Vagina (tissue), 2 donors: Measurements from ENCODE around the gene UBAP1.

Experiments used
- POLR2A ChIP-seq, 2 donors: fragments of 450-650 bp; IDR thresholded peaks; one replicate each; pipeline ENCODE4 v1.6.1; 2017; ENCODE audit warnings: antibody characterized with exemption in 2 of 2, mild to moderate bottlenecking in 2 of 2, moderate library complexity in 2 of 2
- TF ChIP-seq, protein P1 (sequence below), 3 experiments: fragments of 450-650 bp in 2 of 3; fragments of 200-600 bp in 1 of 3; sonication (generic) in 1 of 3; IDR thresholded peaks; one replicate each; pipeline ENCODE4 v1.5.1; 2017 to 2019; ENCODE audit warnings: antibody characterized with exemption in 3 of 3, mild to moderate bottlenecking in 2 of 3, moderate library complexity in 2 of 3

DNA sequence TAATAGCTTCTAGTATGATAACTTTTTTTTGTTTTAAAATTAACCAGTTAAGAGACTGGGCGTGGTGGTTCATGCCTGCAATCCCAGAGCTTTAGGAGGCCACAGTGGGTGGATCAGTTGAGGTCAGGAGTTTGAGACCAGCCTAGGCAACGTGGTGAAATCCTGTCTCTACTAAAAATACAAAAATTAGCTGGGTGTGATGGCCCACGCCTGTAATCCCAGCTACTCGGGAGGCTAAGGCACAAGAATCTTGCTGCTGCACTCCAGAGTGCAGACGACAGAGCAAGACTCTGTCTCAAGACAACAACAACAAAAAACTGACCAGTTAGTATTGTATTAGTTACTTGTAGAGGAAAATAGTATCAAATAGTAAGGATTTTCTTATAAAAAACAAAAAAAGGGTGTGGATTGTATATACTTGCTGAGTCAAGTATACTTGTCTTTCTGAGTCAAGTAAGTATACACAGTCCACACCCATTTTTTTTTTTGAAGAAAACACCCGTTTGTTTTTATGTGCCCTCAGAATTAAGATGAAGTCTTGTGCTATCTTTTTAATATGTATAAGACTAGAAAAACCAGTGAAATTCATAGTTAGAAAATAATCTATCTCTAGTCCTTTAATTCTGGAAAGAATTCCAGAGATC is 25.3 kb downstream of the UBAP1 start:
- TF ChIP-seq, protein P1, sequence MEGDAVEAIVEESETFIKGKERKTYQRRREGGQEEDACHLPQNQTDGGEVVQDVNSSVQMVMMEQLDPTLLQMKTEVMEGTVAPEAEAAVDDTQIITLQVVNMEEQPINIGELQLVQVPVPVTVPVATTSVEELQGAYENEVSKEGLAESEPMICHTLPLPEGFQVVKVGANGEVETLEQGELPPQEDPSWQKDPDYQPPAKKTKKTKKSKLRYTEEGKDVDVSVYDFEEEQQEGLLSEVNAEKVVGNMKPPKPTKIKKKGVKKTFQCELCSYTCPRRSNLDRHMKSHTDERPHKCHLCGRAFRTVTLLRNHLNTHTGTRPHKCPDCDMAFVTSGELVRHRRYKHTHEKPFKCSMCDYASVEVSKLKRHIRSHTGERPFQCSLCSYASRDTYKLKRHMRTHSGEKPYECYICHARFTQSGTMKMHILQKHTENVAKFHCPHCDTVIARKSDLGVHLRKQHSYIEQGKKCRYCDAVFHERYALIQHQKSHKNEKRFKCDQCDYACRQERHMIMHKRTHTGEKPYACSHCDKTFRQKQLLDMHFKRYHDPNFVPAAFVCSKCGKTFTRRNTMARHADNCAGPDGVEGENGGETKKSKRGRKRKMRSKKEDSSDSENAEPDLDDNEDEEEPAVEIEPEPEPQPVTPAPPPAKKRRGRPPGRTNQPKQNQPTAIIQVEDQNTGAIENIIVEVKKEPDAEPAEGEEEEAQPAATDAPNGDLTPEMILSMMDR (IDR thresholded peaks at IDR 0.05), result no peak
- no peak for TF ChIP-seq POLR2A (IDR thresholded peaks at IDR 0.05)
